Activated CD8-positive, alpha-beta memory T cell treated with anti-CD3 and anti-CD28 coated beads, Interleukin-2, amount 50 U/mL, for 4 hours (primary cell): ENCODE data around the gene GUF1.
"Not testable (repeated sequence)": the region's sequence is repeated elsewhere in the genome, so short reads cannot be mapped to it uniquely, and the experiment has no call there.

Experiments used
- DNase-seq: peaks from one replicate; pipeline ENCODE4 v3.0.0-alpha.2; 2020

GUF1 gene

DNA sequence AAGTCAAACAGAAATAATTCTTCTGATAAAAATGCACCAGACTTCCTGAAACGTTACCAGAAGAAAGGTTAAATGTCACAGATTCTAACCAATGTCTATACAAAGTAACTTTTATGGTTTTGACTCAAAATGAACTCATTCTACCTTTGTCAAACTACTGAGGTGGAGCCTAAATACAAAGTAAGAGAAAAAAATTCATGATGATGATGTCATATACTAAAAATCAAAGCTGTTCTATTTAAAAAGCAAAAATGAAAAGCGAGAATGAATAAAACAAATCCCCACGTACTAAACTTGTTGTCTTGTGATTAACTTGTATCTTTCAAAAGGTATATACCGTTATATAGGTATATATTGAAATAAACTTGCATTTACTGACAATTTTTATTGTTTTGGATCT lies 26.5 kb downstream of the GUF1 start:
- no peak for DNase-seq

DNA sequence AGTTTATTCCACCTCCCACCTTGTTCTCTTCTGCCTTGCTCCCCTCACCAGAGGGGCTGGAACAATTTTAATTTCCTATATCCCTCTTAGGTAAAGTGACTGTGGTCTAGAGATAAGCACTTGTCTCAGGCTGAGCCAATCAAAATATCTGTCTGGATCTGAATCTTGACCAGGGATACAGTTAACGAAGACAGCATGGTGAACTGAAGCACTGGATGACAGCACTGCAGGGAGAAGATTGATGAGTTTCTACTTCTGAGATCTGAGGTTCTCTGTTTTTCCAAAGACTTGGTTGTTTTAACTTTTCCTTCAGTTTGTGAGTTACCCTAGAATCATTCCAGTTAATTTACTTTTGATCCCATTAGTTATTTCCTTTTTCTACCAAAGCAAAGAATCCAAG lies 34.9 kb downstream of the GUF1 start:
- DNase-seq: no peak

DNA sequence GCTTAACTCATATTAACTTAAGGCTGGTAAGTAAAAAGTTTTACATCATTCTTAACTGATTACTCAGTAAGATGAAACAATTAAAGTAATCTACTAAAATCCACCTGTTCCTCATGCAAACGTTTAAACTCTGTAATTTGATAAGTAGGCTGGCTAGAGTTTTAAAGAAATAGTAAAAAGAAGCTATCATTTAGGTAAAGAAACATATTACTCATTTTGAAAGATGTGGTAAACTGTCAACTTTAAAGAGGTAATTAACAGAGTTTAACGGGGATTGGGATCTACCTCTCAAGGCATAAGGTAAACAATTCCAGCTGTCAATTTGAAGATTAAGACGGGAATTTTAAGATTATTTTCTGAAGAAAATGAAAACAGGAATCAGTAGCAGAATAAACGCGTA lies 38.4 kb downstream of the GUF1 start:
- DNase-seq: no peak

DNA sequence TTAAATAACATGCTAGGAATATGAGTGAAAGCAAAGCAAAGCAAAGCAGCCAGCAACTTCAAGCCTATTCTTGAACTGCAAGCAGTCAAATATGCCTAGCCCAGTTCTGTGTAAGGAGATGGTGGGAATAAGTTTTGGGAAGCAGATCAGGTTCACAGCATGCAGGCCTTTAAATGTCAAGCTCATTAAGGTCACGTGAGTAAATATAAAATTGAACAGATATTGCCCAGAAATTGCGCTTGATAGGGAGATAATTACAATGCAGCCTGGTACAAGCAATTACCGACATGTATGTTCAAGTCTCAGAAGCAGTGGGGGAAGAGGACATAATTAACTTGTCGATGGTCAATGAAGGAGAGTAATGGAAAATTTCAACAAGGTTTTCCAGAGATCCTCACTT lies 42.2 kb downstream of the GUF1 start:
- no peak for DNase-seq

DNA sequence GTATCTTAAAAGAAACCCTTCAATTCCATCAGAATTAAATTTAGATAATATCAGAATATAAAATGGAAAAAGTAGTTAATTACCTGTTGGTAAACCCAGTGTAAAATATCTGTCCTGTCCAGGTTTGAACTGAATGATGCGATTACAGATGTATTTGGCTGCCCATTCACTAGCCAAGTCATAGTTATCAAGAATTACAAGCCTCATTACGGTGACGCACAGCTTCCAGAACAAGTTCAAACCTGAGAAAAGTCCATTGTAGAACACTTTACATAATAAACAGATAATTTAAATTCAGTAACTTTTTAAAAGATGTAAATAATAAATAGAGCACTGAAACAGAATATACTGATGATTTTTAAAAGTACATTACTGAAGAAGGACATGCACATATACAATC lies 43.8 kb downstream of the GUF1 start:
- no peak for DNase-seq

DNA sequence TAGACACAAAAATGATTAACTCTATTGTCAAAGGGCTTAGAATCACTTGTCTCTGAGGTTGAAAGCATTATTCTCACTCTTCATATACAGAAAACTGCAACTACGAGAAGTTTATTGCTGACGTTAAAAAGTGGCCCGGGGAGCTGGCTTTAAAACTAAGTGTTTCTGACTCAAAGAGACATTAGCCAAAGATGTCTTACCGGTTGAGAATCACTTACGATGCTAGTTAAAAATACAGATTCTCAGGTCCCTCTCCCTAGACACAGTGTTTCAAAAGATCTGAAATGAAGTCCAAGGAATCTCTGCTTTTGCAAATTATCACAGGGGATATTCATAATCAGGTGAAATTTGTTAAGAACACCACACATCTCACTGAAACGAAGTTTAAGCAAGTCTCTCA lies 46.9 kb downstream of the GUF1 start:
- no peak for DNase-seq

DNA sequence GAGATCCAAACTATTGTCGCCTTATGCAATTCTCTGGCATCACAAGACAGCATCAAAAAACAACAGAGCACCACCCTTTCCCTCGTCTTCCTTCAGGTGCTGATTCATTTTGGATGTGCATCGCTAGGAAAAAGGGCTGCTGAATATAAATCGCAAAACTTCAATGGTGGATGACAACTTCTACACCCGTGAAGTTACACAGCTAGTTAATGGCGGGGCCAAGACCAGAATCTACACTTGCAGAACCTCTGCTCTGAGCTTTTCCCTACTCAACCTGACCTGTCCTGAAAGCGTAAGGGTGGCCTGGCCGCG lies 47.5 kb downstream of the GUF1 start:
- no peak for DNase-seq

DNA sequence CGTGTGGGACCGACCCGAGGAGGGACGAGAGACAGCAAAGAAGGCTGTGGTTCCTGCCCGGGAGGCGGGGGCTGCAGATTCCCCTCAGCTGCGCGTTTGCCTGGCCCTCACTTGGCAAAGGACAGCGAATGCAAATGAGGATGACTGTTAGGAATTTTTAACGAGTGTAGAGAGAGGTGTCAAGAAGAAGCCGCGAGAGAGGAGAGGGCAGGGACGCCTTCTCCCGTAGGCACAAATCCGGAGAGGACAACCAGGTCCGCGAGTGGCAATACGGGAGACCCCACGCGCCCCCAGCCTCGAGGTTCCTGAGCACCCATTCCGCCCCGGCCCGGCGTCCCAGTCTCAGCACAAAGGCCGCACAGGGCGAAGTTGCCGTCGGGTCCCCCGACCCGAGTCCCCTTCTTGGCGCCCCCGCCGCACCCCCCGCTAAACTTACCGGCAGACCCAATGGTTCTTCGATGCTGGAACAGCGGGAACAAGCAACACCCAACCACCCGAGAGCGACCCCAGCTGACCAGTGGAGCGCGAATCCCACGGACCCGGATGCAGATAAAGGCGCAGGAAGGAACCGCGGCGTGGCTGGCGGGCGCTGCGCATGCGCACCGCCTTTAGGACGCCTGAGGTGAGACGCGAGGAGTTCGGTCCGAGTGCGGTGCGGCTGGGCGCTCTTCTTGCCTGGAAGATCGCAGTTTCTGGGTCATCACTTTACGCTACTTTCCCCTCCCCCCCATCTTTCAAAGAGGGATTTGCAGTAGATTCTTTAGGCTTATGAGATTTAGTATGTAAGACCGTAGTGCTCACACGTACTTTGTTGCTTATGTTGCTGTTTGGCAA lies 48.0 kb downstream of the GUF1 start, which contains the start of gene GNPDA2:
TSS of gene GNPDA2 (minus strand) at position 519 of the 834 bp plus-strand sequence. CDS start 4,349 bp downstream, outside the sequence.
- DNase-seq: peak; percentile 78

DNA sequence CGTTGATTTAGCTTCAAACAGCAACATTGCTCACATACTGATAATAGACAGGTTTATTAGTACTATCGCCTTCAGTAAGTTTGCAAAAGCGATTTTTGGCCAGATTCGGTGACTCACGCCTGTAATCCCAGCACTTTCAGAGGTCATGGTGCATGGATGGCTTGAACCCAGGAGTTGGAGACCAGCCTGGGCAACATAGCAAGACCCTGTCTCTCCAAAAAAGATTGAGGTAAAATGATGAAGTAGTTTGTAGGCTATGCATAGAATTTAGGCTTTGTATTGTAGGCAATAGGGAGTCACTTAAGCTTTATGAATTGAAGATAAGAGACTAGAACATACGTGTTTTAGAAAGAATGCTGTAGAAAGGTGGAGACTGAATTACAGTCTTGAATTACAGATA lies 49.3 kb downstream of the GUF1 start:
- no peak for DNase-seq

DNA sequence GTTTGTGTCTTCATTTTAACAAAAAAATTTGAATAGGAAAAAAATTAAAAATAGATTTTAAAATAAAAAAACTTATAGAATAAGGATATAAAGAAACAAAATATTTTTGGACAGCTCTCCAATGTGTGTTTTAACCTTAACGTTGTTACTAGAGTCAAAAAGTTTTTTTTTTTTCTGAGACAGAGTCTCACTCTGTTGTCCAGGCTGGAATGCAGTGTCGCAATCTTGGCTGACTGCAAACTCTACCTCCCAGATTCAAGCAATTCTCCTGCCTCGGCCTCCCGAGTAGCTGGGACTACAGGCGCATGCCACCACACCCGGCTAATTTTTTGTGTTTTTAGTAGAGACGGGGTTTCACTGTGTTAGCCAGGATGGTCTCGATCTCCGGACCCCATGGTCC lies 50.5 kb downstream of the GUF1 start:
- DNase-seq: not testable (repeated sequence)

DNA sequence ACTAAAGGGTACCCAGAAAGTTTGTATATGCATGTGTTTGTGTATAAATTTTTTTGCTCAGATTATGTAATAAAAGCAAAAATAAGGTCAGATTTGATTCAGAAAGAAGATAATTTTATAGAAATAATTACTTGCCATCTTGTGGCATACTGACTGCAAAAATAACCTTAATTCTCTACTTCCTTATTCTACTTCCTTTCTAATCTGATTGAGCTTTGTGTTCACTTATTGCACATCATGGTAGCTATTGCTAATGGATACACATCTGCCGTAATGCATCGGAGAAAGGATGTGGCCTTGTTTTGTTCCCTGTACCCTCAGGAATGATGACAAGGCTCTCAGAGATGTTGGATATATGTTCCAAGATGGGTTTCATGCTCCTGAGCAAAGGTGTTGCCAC lies 58.7 kb downstream of the GUF1 start:
- no peak for DNase-seq

DNA sequence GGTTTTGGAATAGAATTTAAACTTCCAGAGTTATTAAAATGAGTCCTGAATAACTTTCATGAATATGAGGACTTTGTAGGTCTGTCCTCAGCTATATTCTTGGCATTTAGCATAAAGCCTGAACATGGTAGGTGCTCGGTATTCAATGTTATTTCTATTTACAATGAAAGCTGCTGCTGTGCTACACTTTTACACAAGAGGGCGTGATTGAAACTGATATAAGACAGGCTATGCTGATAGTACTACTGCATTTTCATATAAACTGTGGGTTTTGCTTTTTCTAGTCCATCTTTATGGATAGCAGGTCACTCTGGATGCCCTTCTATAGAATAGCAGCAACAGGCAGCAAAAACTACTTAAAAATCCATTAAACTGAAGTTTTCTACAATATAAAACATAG lies 60.4 kb downstream of the GUF1 start:
- no peak for DNase-seq

DNA sequence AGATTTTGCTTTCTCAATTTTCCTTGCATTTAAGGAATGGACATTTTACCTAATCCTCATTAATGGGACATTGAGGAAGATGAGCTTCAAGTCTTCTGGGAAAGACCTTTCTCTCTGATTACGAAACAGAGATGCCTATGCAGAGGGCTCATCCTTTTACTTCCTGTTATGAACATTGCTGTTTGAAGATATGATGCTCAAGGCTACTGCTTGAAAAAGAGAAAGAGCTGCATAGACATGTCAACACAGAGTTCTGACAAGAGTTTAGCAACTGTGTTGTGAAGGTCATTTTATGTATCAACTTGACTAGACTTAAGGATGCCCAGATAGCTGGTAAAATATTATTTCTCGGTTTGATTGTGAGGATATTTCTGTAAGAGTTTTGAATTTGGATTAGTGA lies 62.0 kb downstream of the GUF1 start:
- DNase-seq: no peak
